GM12801 (cell line): ENCODE measurements around the gene NCAM1.

ENCODE experiments used
- CTCF ChIP-seq: IDR thresholded peaks from one replicate; pipeline ENCODE4 v1.5.1; 2011; ENCODE audit warnings: control low read depth; ENCODE audit not compliant: insufficient read length; ENCODE audit errors: extremely low read depth

Gene NCAM1

GRCh38 chr11:112933970-112934369, 27.2 kb upstream of the NCAM1 start:
- no peak for TF ChIP-seq CTCF

- TF ChIP-seq CTCF = no peak
These were observed 20.1 kb upstream of the NCAM1 start for GRCh38 chr11:112941104-112941503.

GRCh38 chr11:112942966-112943643, 18.1 kb upstream of the NCAM1 start:
- no peak for TF ChIP-seq CTCF

- TF ChIP-seq CTCF = no peak
These were observed 14.4 kb upstream of the NCAM1 start for GRCh38 chr11:112946866-112947265.

- no peak for TF ChIP-seq CTCF
These were observed 11.2 kb upstream of the NCAM1 start for GRCh38 chr11:112949781-112950575.

- TF ChIP-seq CTCF = no peak
These were observed 2.5 kb upstream of the NCAM1 start for GRCh38 chr11:112958670-112959069.

GRCh38 chr11:112961751-112962578, 745 bp downstream of the NCAM1 start:
- TF ChIP-seq CTCF = no peak
